HG03103 (cell line): ENCODE measurements around the gene BUB3.

Experiments
- ATAC-seq: cut with Tn5 transposase; IDR thresholded peaks from one replicate; pipeline ENCODE4 v1.9.1; 2021; ENCODE audit warnings: low read depth; ENCODE audit not compliant: unreplicated experiment

Gene BUB3

DNA sequence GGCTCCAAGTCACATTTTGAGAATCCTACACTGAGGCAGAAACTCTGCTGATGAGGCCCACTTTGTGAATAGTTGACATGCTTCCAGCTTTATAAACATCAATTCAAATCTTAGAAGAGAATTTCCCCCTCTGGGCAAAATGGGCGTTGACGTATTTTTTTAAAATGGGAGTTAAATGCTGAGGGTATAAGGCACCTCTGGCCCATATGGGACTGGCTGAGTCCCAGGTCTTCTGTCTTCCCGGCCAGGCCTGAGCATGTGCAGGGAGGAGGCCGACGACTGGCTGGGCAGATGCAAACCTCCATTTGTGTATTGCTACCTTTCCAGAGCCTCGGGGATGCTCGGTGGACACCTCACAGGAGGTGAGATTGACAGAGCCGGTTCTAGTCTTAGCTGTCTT, 37.7 kb downstream of the BUB3 start:
- no peak for ATAC-seq

DNA sequence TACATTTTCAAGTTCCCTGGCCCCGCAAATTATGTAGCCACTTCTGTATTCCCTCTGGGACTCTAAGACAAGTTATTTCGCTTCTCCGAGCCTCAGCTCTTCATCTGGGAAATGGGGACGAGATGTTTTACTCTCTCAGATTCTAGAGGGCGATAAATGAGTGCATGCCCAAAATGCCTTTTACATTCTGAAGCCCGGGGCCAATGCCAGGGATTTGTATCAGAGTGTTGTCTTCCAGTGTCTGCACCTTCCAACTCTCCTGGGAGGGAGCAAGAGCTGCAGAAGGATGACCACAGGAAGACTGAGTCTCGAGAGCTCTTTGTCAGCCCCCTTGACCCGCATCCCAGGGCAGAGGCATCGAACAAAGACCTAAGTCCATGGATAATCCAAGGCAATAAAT, 39.9 kb downstream of the BUB3 start:
- ATAC-seq, result no peak

DNA sequence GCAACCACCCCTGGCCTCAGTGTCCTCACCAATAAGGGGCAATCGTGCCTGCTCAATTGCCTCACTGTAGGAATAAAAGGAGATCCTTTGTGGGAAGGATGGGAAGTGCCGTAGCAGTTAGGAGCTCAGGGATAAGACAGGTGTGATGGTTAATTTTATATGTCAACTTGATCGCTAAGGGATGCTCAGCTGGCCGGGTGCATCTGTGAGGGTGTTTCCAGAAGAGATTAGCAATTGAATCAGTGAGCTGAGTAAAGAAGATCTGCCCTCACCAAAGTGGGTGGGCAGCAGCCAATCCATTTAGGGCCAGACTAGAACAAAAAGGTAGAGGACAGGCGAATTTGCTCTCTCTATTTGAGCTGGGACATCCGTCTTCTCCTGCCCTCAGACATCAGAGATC, 46.3 kb downstream of the BUB3 start:
- ATAC-seq, result no peak

DNA sequence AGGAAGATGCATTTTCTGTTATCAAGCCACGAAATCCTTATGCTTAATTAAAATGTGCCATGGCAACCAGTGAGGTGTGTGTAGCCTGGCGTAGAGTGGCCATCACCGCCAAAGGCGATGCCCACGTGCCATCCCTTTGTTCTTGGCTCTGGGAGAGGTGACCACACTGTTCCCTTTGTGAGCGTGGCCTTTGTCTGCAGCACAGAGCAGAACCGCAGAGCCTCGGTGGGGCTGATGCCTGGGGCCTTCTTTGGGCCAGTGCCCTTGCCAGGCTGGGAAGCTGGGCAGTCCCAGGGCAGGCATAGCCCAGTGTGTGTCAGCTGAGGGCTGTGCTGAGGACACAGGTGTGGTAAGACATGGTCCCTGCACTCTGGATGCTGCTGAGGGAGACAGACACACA, 48.3 kb downstream of the BUB3 start:
- no peak for ATAC-seq

DNA sequence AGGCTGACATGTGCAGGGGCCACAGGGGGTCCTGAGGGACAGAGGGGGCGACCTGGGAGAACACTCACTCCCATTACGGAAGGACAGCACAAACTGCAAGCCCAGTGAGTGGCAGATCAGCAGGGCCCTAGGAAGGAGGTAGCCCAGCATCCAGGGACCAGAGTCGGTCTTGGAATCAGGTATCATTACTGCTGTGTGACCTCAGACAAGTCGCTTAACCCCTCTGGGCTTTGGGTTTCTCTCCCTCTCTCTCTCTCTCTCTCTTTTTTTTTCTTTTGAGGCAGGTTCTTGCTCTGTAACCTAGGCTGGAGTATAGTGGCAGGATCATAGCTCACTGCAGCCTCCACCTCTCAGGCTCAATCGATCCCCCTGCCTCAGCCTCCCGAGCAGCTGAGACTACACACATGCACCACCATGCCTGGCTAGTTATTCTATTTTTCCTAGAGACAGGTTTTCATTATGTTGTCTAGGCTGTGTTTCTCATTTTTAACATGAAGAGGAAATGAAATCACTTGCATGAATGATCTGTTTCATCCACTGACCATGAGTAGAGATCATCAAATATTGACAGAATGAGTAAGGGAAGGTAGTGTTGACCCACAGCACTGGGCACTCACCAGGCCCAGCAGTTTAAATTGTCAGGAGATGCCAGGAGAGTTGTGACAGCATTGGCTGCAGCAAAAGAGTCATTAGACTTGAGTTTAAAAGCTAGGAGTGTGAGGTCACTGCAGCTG, 49.4 kb downstream of the BUB3 start:
- no peak for ATAC-seq

DNA sequence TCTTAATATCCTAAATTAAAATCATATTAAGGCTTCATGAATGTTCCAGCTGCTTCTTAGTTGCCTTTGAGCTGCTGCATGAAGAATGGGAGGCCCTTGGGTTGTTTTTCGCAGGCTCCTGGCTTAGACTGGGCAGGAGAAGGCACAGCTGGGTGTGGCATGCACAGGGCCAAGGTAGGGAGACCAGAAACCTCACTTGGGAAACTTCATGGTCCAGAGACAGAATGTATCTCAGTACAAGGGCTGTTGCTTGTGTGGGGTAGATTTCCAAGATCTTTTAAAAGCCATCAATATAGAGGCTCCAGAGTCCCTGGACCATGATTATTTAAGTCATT, 49.9 kb downstream of the BUB3 start:
- ATAC-seq, result no peak

DNA sequence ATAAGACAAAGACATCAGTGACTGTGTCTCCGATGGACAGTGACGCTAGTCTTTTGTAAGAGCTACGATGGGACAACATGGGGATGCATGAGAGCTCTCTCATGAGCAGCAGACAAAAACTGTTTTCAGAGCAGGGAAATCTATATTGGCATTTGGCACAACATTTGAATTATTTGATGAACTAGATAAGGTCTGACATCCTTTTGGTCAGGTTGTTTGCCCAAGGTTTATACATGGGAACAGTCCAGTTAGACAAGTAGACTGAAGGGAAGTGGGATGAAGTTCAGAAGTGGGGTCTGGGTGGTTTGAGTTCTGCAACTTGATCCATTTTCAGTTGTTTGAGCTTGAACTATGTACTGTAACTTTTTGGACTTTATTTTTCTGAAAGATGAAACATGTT, 50.8 kb downstream of the BUB3 start:
- ATAC-seq, result no peak

DNA sequence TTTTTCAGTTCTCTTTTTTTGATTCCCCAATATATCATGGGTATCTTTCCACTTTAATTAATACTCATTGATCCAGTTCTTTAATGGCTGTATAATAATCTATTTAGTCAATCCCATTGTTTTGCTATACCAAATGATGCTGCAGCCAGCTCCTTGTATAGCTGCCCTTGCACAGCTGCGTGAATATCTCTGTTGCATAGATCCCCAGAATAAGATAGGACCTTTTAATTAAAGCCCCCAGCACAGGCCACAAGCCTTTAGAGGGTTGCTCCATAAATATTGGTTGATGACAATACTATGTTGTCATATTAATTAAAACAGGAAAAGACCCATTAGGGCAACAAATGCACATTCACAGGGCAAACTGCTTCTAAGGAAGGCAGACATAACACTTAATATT, 57.9 kb downstream of the BUB3 start:
- no peak for ATAC-seq

DNA sequence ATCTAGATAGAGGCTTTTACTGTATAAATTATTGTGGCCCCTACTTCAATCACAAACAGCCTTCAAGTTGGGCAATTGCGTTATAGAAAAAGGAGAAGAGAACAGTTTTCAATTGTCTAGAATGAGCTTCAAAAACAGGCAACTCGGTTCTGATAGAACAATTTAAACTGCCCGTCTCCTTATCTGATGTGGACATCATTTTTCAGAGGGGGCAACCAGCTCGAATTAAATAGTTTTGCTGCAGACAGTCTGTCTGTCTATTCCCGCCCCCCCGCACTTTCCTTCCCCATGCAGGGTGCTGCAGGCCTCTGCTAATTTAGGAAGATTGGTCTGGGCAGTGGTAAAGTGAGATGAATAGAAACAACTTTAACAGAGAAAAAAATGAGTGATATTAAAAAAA, 58.4 kb downstream of the BUB3 start:
- no peak for ATAC-seq

DNA sequence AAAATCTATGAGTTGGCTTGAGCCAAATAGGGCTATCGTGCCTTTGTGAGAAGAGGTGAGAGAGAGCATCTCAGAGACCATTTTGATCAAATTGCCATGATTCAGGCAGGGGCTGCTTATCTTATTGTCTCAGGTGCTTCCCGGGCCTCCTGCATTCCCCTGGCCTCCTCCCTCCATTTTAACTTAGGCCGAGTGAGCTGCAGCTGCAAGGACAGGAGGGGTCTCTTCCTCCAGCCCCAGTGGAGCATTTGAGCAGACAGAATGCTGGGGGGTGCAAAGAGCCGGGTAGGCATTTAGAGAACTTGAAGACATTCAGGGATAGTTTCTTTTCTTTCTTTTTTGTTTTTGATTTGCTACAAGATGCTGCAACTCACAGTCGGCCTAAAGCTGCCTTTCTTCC, 59.0 kb downstream of the BUB3 start:
- no peak for ATAC-seq
